T-cell (primary cell): Measurements from ENCODE around the gene C2orf72. TPM values are rescaled to one million over a fixed set of nuclear protein-coding genes. Genes with fewer than 3 reads are reported as not detected.

Source experiments
- ATAC-seq, 4 experiments: fragments of 200-7000 bp in 3 of 4; fragments of 150-1000 bp in 1 of 4; cut with Tn5 transposase; replicated peaks in 1 of 4; 1 replicate in 3 of 4; 2 replicates in 1 of 4; pipeline ENCODE4 v1.10.0; 2021; ENCODE audit warnings: moderate library complexity in 3 of 4, mild to moderate bottlenecking in 2 of 4, moderate number of reproducible peaks in 1 of 4
- CTCF ChIA-PET, 2 donors: fragments of 300-600 bp; sonication (Branson Sonifier 250); formaldehyde crosslinking; loops; one replicate each; lab custom pipeline; 2022; ENCODE audit warnings: antibody characterized with exemption in 2 of 2; lab: Charles Lee
- POLR2A ChIA-PET, 2 donors: fragments of 300-600 bp; sonication (Branson Sonifier 250); formaldehyde crosslinking; loops; one replicate each; lab custom pipeline; 2022; ENCODE audit warnings: antibody characterized with exemption in 2 of 2; lab: Charles Lee
- DNase-seq, 35 experiments: peaks; one replicate each; pipeline versions ENCODE4 v3.0.0 to v3.0.0-alpha.2; 2013 to 2023
- H3K27ac ChIP-seq: one replicate; pipeline ENCODE4 v1.5.1; 2013; ENCODE audit warnings: low read length
- H3K27me3 ChIP-seq, 2 experiments: replicated peaks in 1 of 2; 1 replicate in 1 of 2; 2 replicates in 1 of 2; pipeline versions ENCODE4 v1.6.1 to v1.7.0; 2013; ENCODE audit warnings: low read length in 1 of 2, mixed read lengths in 1 of 2; ENCODE audit not compliant: control insufficient read depth in 2 of 2, insufficient read depth in 2 of 2; ENCODE audit errors: extremely low read depth in 1 of 2
- H3K36me3 ChIP-seq, 2 donors: 1 replicate in 1 of 2; 2 replicates in 1 of 2; pipeline versions ENCODE4 v1.6.1 to v1.7.0; 2013; ENCODE audit warnings: low read length in 1 of 2; ENCODE audit not compliant: control insufficient read depth in 2 of 2, insufficient read depth in 1 of 2; ENCODE audit errors: extremely low read depth in 1 of 2
- H3K4me1 ChIP-seq, 2 experiments: 1 replicate in 1 of 2; 2 replicates in 1 of 2; pipeline versions ENCODE4 v1.6.1 to v1.7.0; 2013; ENCODE audit warnings: low read length in 2 of 2, mixed read lengths in 1 of 2; ENCODE audit not compliant: insufficient read depth in 2 of 2, control insufficient read depth in 1 of 2; ENCODE audit errors: extremely low read depth in 1 of 2
- H3K4me3 ChIP-seq, 2 donors: 1 replicate in 1 of 2; 2 replicates in 1 of 2; pipeline versions ENCODE4 v1.5.1 to v1.7.0; 2013; ENCODE audit warnings: mild to moderate bottlenecking in 2 of 2, low read length in 1 of 2, moderate library complexity in 1 of 2; ENCODE audit not compliant: control insufficient read depth in 1 of 2; ENCODE audit errors: extremely low read depth in 1 of 2
- H3K9me3 ChIP-seq: 2 replicates; pipeline ENCODE4 v1.7.0; 2013
- H3K27ac Mint-ChIP-seq, 2 donors: one replicate each; pipeline ENCODE4 v1.8.0; 2020 to 2021; ENCODE audit warnings: mild to moderate bottlenecking in 2 of 2, mixed read lengths in 2 of 2
- H3K27me3 Mint-ChIP-seq, 2 donors: one replicate each; pipeline ENCODE4 v1.8.0; 2021 to 2022; ENCODE audit warnings: mixed read lengths in 2 of 2
- H3K36me3 Mint-ChIP-seq: one replicate; pipeline ENCODE4 v1.8.0; 2021; ENCODE audit warnings: mixed read lengths
- H3K4me1 Mint-ChIP-seq, 3 donors: one replicate each; pipeline ENCODE4 v1.8.0; 2020 to 2022; ENCODE audit warnings: mixed read lengths in 3 of 3, mild to moderate bottlenecking in 1 of 3
- H3K4me3 Mint-ChIP-seq, 3 donors: one replicate each; pipeline ENCODE4 v1.8.0; 2020 to 2022; ENCODE audit warnings: mild to moderate bottlenecking in 3 of 3, mixed read lengths in 3 of 3, moderate library complexity in 3 of 3
- H3K9me3 Mint-ChIP-seq, 3 donors: one replicate each; pipeline ENCODE4 v1.8.0; 2020 to 2022; ENCODE audit warnings: mixed read lengths in 3 of 3
- WGBS: methylation state at CpG from one replicate; pipeline ENCODE4 v1.1.5; 2013; ENCODE audit warnings: missing lambda C conversion rate; ENCODE audit not compliant: insufficient coverage; 5-methylcytosine and 5-hydroxymethylcytosine counted together
- total RNA-seq, 35 experiments: library from RNA in 6 of 35; stranded (reverse) in 6 of 35; fragments of 120-200 nt in 1 of 35; gene quantifications; one replicate each; pipeline versions ENCODE4 v1.2.1 to v1.2.4 and lab custom pipeline; 2013 to 2026

The C2orf72 gene
- total RNA-seq, 5 donors from 2014 or later (not counting 1 experiment from before 2014, with no cell fraction given) = 0.13 to 0.20 TPM; not detected in 3

- Mint-ChIP-seq H3K4me1 (peaks cover 0 to 2% (median 0%) of the 10 kb centered on the region in 3 donors), H3K4me3 (no peak overlapping the region), H3K27ac (no peak overlapping the region), H3K36me3 (no peaks in the 10 kb centered on the region), H3K9me3 (no peaks in the 10 kb centered on the region), H3K27me3 (peaks cover 15 to 22% of the 10 kb centered on the region in 2 donors)
- POLR2A ChIA-PET = no interaction called here
- ATAC-seq = no peak
- Histone ChIP-seq H3K27me3 (peaks cover 0 to 22% of the 10 kb centered on the region in 2 experiments), H3K4me3 (no peak overlapping the region), H3K36me3 (no peaks in the 10 kb centered on the region), H3K4me1 (no peaks in the 10 kb centered on the region), H3K27ac (no peak overlapping the region), H3K9me3 (no peaks in the 10 kb centered on the region)
- 62% methylated on average over 3 of the region's 3 CpGs for WGBS
- no peak for DNase-seq
- CTCF ChIA-PET = no interaction called here
These were observed 6.6 kb upstream of the C2orf72 start for GRCh38 chr2:231030725-231031124.

GRCh38 chr2:231032575-231033140 lies 4.7 kb upstream of the C2orf72 start:
- H3K4me1 ChIP-seq = peaks cover 0 to 3% of the 10 kb centered on the region in 2 experiments
- ChIA-PET CTCF (no interaction called here), POLR2A (interaction anchor here in 1 of 2 donors (0.5 kb wide), 1 partner anchor 811 kb away, joined by 3 read pairs; no protein-coding TSS in a partner anchor)
- Mint-ChIP-seq H3K4me3 (no peak overlapping the region), H3K9me3 (no peaks in the 10 kb centered on the region), H3K4me1 (peaks cover 0 to 9% (median 0%) of the 10 kb centered on the region in 3 donors), H3K27me3 (peaks cover 25 to 34% of the 10 kb centered on the region in 2 donors), H3K36me3 (no peaks in the 10 kb centered on the region), H3K27ac (no peak overlapping the region)
- peaks cover 0 to 35% of the 10 kb centered on the region in 2 experiments for H3K27me3 ChIP-seq
- no peak for DNase-seq
- no peaks in the 10 kb centered on the region for H3K36me3 ChIP-seq
- H3K4me3 ChIP-seq = no peak overlapping the region
- 60% methylated on average over 3 of the region's 5 CpGs for WGBS
- H3K9me3 ChIP-seq = no peaks in the 10 kb centered on the region
- no peak for ATAC-seq
- H3K27ac ChIP-seq = no peak overlapping the region

GRCh38 chr2:231033147-231034132 lies 3.9 kb upstream of the C2orf72 start:
- H3K27ac Mint-ChIP-seq = no peak overlapping the region
- DNase-seq (no peak), ATAC-seq (no peak)
- H3K4me3 Mint-ChIP-seq = no peak overlapping the region
- Histone ChIP-seq H3K27me3 (peaks cover 0 to 39% of the 10 kb centered on the region in 2 experiments), H3K36me3 (no peaks in the 10 kb centered on the region), H3K4me1 (peaks cover 0 to 6% of the 10 kb centered on the region in 2 experiments), H3K9me3 (no peaks in the 10 kb centered on the region), H3K4me3 (no peak overlapping the region), H3K27ac (no peak overlapping the region)
- POLR2A ChIA-PET = no interaction called here
- 69% methylated on average over 5 of the region's 11 CpGs for WGBS
- CTCF ChIA-PET = no interaction called here
- H3K27me3 Mint-ChIP-seq = peaks cover 29 to 38% of the 10 kb centered on the region in 2 donors
- H3K4me1 Mint-ChIP-seq = peaks cover 0 to 12% (median 0%) of the 10 kb centered on the region in 3 donors
- H3K36me3 Mint-ChIP-seq = no peaks in the 10 kb centered on the region
- H3K9me3 Mint-ChIP-seq = no peaks in the 10 kb centered on the region

- Histone ChIP-seq H3K4me3 (no peak overlapping the region), H3K4me1 (peaks cover 0 to 6% of the 10 kb centered on the region in 2 experiments), H3K27me3 (peaks cover 0 to 44% of the 10 kb centered on the region in 2 experiments), H3K27ac (no peak overlapping the region), H3K9me3 (no peaks in the 10 kb centered on the region), H3K36me3 (no peaks in the 10 kb centered on the region)
- H3K9me3 Mint-ChIP-seq = no peaks in the 10 kb centered on the region
- no peak overlapping the region for H3K27ac Mint-ChIP-seq
- H3K4me1 Mint-ChIP-seq = peaks cover 0 to 16% (median 0%) of the 10 kb centered on the region in 3 donors
- POLR2A ChIA-PET = no interaction called here
- H3K36me3 Mint-ChIP-seq = no peaks in the 10 kb centered on the region
- ATAC-seq = no peak
- H3K4me3 Mint-ChIP-seq = no peak overlapping the region
- no CpG with 5 or more reads among the region's 4 CpGs for WGBS
- H3K27me3 Mint-ChIP-seq = peaks cover 36 to 45% of the 10 kb centered on the region in 2 donors
- DNase-seq = no peak
- CTCF ChIA-PET = interaction anchor here in 1 of 2 donors (0.7 kb wide), 1 partner anchor 201 kb away, joined by 3 read pairs; no protein-coding TSS in a partner anchor
These were observed 2.9 kb upstream of the C2orf72 start for GRCh38 chr2:231034291-231034882.

GRCh38 chr2:231036131-231036530 lies 1.2 kb upstream of the C2orf72 start:
- Histone ChIP-seq H3K36me3 (no peaks in the 10 kb centered on the region), H3K4me3 (no peak overlapping the region), H3K27me3 (peaks cover 0 to 52% of the 10 kb centered on the region in 2 experiments), H3K9me3 (no peaks in the 10 kb centered on the region), H3K4me1 (peaks cover 0 to 6% of the 10 kb centered on the region in 2 experiments), H3K27ac (no peak overlapping the region)
- Mint-ChIP-seq H3K9me3 (no peaks in the 10 kb centered on the region), H3K27me3 (peaks cover 53 to 56% of the 10 kb centered on the region in 2 donors), H3K27ac (no peak overlapping the region), H3K36me3 (no peaks in the 10 kb centered on the region), H3K4me3 (peak overlapping the region in 1 of 3 donors; percentile 40), H3K4me1 (peaks cover 0 to 16% (median 0%) of the 10 kb centered on the region in 3 donors)
- ATAC-seq (no peak), DNase-seq (no peak)
- 100% methylated on average over 1 of the region's 4 CpGs for WGBS
- CTCF ChIA-PET = interaction anchor here in 1 of 2 donors (0.8 kb wide), 1 partner anchor 17 kb away, joined by 5 read pairs; no protein-coding TSS in a partner anchor
- POLR2A ChIA-PET = no interaction called here

GRCh38 chr2:231036578-231037106 lies 681 bp upstream of the C2orf72 start:
- no peaks in the 10 kb centered on the region for H3K36me3 ChIP-seq
- H3K4me3 ChIP-seq = no peak overlapping the region
- H3K27ac Mint-ChIP-seq = no peak overlapping the region
- ATAC-seq (no peak), DNase-seq (no peak)
- peaks cover 0 to 6% of the 10 kb centered on the region in 2 experiments for H3K4me1 ChIP-seq
- H3K4me3 Mint-ChIP-seq = peak overlapping the region; percentile 17 to 40 (median 31)
- no peaks in the 10 kb centered on the region for H3K9me3 Mint-ChIP-seq
- peaks cover 58 to 61% of the 10 kb centered on the region in 2 donors for H3K27me3 Mint-ChIP-seq
- WGBS = 58% methylated on average over 3 of the region's 12 CpGs
- peaks cover 0 to 16% (median 0%) of the 10 kb centered on the region in 3 donors for H3K4me1 Mint-ChIP-seq
- peaks cover 0 to 57% of the 10 kb centered on the region in 2 experiments for H3K27me3 ChIP-seq
- H3K9me3 ChIP-seq = no peaks in the 10 kb centered on the region
- H3K36me3 Mint-ChIP-seq = no peaks in the 10 kb centered on the region
- ChIA-PET CTCF (no interaction called here), POLR2A (no interaction called here)
- H3K27ac ChIP-seq = no peak overlapping the region
